ENCODE measurements around the gene LRRC4. TPM values are rescaled to one million over a fixed set of nuclear protein-coding genes. Genes with fewer than 3 reads are reported as not detected.

The LRRC4 gene
- total and polyA plus RNA-seq, 7 donors, result 0.60 to 1.8 (median 1.4) TPM

DNA sequence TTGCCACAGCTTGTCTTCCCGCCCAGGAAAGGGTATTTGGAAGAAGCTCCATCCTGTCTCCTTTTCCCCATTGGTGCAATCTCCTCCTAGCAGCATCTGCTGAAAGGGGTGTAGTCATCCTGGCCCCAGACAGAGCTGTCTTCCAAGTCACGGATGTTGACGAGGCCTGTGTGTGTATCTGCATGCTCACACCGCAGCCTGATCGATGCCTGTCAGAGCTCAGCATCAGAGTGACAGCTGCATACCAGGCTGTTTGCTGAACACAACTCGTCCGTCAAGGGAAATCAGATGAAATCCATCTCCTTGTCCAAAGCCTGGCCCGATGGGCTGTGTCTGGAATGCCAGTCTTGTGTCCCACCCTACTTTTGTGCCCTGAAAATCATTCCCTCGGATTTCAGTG lies 21.2 kb upstream of the LRRC4 start:
- H3K27me3 ChIP-seq, result no peaks in the 10 kb centered on the region
- no peak overlapping the region for H3K27ac ChIP-seq
- H3K4me1 ChIP-seq, result no peaks in the 10 kb centered on the region
- intact Hi-C loops (cut with DNase I), result no loop called here
- H3K4me3 ChIP-seq, result no peak overlapping the region
- DNase-seq, result no peak
- TF ChIP-seq POLR2A (IDR thresholded peaks at IDR 0.05), result no peak
- no peaks in the 10 kb centered on the region for H3K9me3 ChIP-seq
- H3K36me3 ChIP-seq, result no peaks in the 10 kb centered on the region
- 95% methylated on average over 9 of the region's 9 CpGs for WGBS, 2 donors

DNA sequence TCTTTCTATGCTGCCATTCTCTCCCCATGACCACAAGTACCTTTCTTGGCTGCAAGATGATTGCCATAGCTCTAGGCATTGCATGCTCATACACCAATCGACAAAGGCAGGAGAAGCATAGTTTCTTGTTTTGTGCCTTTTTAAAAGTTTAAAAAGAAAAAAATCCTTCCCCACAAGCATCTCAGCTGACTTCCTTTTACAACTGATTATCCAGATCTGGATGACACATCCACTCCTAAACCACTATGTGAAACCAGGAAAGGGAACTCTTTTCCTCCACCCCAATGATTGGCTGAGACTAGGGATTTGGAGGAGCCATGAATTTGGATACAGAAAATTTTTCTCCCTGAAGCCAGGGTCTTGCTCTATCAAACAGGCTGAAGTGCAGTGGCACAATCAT lies 14.5 kb upstream of the LRRC4 start:
- Histone ChIP-seq H3K4me1 (peaks cover 0 to 16% (median 11%) of the 10 kb centered on the region in 4 donors), H3K4me3 (no peak overlapping the region), H3K36me3 (no peaks in the 10 kb centered on the region), H3K9me3 (no peaks in the 10 kb centered on the region), H3K27ac (no peak overlapping the region), H3K27me3 (no peaks in the 10 kb centered on the region)
- WGBS, 2 donors, result 85 to 95% methylated on average over 1 of the region's 1 CpG
- TF ChIP-seq EP300 (IDR thresholded peaks at IDR 0.05), result no peak
- intact Hi-C loops (cut with DNase I), result loop anchor here (5.0 kb wide), 1 partner anchor 162 kb away; no protein-coding TSS in a partner anchor
- no peak for DNase-seq

DNA sequence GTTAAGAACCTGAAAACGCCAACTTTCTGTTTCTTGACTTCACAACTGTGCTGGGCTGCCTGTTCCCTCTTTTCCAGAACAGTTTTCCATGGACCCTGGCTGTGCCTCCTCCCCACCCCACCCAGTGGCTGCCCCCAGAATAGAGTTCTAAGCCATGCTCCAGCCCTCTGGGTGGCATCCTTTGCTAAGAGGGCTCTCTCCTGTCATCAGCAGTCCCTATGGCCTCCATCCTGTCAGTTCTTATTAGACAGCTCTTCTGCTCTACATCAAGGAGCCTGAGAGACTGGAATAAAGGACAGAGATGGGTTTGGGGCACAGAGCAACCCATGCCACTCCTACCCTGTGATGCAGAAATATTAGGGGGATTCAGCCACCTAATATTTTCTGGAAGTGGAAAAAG lies 13.9 kb upstream of the LRRC4 start:
- no peak for TF ChIP-seq EP300 (IDR thresholded peaks at IDR 0.05)
- TF ChIP-seq POLR2A (IDR thresholded peaks at IDR 0.05), result no peak
- intact Hi-C loops (cut with DNase I), result loop anchor here (5.0 kb wide), 1 partner anchor 162 kb away; no protein-coding TSS in a partner anchor
- no peaks in the 10 kb centered on the region for H3K9me3 ChIP-seq

DNA sequence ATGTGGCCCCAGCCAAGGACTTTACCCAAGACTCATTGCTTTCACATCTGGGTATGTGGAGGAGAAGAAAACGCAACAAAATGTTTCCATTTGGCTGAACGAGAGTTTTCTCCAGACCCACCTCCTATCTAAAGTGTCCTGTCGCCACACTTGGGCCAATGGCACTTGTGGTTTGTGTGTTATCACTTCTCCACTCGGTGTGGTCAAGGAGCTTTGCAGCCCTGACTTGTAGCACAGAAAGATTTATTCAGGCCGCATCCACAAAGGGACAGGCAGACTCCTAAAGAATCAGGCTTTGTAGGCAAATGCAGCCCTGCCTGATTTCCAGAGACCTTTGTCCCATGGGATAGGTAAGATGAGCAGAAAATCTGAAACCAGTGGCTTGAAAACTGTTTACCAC lies 12.8 kb upstream of the LRRC4 start:
- intact Hi-C loops (cut with DNase I), result no loop called here
- no peak for DNase-seq
- no peak overlapping the region for H3K27ac ChIP-seq
- H3K36me3 ChIP-seq, result no peaks in the 10 kb centered on the region
- H3K4me1 ChIP-seq, result peaks cover 0 to 17% (median 12%) of the 10 kb centered on the region in 4 donors
- no peak overlapping the region for H3K4me3 ChIP-seq
- H3K27me3 ChIP-seq, result no peaks in the 10 kb centered on the region
- no peak for TF ChIP-seq POLR2A (IDR thresholded peaks at IDR 0.05)
- no peak for TF ChIP-seq EP300 (IDR thresholded peaks at IDR 0.05)
- WGBS, 2 donors, result 74 to 86% methylated on average over 5 of the region's 5 CpGs
- no peaks in the 10 kb centered on the region for H3K9me3 ChIP-seq

More for the DNA sequence above, 13.9 kb upstream of the LRRC4 start:
- DNase-seq, result no peak
- Histone ChIP-seq H3K4me3 (no peak overlapping the region), H3K36me3 (no peaks in the 10 kb centered on the region), H3K27me3 (no peaks in the 10 kb centered on the region), H3K27ac (no peak overlapping the region), H3K4me1 (peaks cover 0 to 17% (median 12%) of the 10 kb centered on the region in 4 donors)
- WGBS, 2 donors, result 86 to 92% methylated on average over 1 of the region's 1 CpG

DNA sequence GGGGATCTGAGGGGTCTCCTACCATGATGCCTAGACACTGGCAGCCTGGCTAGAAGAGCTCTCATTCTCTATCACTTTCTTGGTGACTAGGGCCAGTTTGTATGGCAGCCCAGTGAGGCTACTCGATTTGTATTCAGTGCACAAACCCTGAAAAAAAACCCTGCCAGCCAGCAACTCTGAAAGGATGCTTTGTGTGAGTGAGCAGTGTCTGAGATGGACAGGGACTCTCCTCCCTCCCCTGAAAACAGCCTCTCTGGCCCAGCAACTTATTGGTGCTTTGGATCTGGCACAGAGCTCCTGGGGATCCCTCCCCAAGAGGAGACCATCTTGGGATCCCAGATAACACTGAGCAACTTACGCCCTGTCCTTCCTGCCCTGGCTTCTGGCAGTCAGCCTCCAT lies 10.8 kb upstream of the LRRC4 start:
- Histone ChIP-seq H3K4me3 (no peak overlapping the region), H3K27ac (no peak overlapping the region), H3K36me3 (no peaks in the 10 kb centered on the region), H3K27me3 (no peaks in the 10 kb centered on the region), H3K4me1 (peaks cover 0 to 17% (median 12%) of the 10 kb centered on the region in 4 donors), H3K9me3 (no peaks in the 10 kb centered on the region)
- 88 to 93% methylated on average over 2 of the region's 2 CpGs for WGBS, 2 donors
- no peak for TF ChIP-seq EP300 (IDR thresholded peaks at IDR 0.05)
- no peak for TF ChIP-seq POLR2AphosphoS5 (IDR thresholded peaks at IDR 0.05)
- TF ChIP-seq, protein P1, sequence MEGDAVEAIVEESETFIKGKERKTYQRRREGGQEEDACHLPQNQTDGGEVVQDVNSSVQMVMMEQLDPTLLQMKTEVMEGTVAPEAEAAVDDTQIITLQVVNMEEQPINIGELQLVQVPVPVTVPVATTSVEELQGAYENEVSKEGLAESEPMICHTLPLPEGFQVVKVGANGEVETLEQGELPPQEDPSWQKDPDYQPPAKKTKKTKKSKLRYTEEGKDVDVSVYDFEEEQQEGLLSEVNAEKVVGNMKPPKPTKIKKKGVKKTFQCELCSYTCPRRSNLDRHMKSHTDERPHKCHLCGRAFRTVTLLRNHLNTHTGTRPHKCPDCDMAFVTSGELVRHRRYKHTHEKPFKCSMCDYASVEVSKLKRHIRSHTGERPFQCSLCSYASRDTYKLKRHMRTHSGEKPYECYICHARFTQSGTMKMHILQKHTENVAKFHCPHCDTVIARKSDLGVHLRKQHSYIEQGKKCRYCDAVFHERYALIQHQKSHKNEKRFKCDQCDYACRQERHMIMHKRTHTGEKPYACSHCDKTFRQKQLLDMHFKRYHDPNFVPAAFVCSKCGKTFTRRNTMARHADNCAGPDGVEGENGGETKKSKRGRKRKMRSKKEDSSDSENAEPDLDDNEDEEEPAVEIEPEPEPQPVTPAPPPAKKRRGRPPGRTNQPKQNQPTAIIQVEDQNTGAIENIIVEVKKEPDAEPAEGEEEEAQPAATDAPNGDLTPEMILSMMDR (IDR thresholded peaks at IDR 0.05), result no peak
- TF ChIP-seq POLR2A (IDR thresholded peaks at IDR 0.05), result no peak
- intact Hi-C loops (cut with DNase I), result no loop called here
- DNase-seq, result no peak

DNA sequence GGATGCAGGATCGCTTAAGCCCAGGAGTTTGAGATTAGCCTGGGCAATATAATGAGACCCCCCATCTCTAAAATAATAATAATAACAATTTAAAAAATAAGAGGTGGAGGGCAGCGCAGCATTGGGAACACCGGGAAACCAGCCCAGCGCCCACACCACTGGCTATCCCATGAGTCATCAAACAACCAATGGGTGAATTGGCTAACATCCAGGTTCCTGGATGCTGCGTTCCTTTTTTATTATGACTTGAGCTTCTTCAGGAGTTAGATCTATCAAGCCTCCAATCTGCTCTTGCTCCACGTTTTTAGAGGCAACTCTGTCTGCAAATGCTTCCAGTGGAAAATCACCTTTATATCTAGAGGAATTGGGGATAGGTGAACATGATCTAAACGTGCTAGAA lies 10.0 kb upstream of the LRRC4 start:
- TF ChIP-seq, protein P1 (IDR thresholded peaks at IDR 0.05), result no peak
- TF ChIP-seq POLR2A (IDR thresholded peaks at IDR 0.05), result no peak
- TF ChIP-seq POLR2AphosphoS5 (IDR thresholded peaks at IDR 0.05), result no peak
- no peak for TF ChIP-seq EP300 (IDR thresholded peaks at IDR 0.05)
- DNase-seq, result no peak
- intact Hi-C loops (cut with DNase I), result no loop called here
- H3K27ac ChIP-seq, result no peak overlapping the region
- 33 to 76% methylated on average over 7 of the region's 7 CpGs for WGBS, 2 donors
- peaks cover 0 to 17% (median 12%) of the 10 kb centered on the region in 4 donors for H3K4me1 ChIP-seq
- H3K36me3 ChIP-seq, result no peaks in the 10 kb centered on the region
- no peaks in the 10 kb centered on the region for H3K9me3 ChIP-seq
- H3K4me3 ChIP-seq, result no peak overlapping the region
- H3K27me3 ChIP-seq, result no peaks in the 10 kb centered on the region

DNA sequence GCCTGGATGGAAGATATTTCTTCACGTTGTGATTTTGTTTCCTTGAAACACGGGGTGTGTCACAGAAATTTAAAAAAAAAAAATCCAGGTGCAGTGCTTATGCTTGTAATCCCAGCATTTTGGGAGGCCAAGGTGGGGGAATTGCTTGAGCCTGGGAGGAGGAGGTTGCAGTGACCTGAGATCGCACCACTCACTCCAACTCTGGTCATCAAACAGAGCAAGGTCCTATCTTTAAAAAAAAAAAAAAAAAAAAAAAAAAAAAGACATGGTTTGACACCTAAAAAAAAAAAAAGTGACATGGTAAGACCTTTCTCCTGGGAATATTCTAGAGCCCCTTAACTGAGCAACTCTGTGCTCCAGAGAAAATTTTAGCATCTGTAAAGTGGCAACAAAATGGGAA lies 9.0 kb upstream of the LRRC4 start:
- Histone ChIP-seq H3K36me3 (no peaks in the 10 kb centered on the region), H3K27me3 (no peaks in the 10 kb centered on the region), H3K9me3 (no peaks in the 10 kb centered on the region), H3K27ac (no peak overlapping the region), H3K4me3 (no peak overlapping the region), H3K4me1 (peaks cover 0 to 17% (median 12%) of the 10 kb centered on the region in 4 donors)
- TF ChIP-seq POLR2A (IDR thresholded peaks at IDR 0.05) (no peak), EP300 (IDR thresholded peaks at IDR 0.05) (no peak), POLR2AphosphoS5 (IDR thresholded peaks at IDR 0.05) (no peak)
- TF ChIP-seq, protein P1 (IDR thresholded peaks at IDR 0.05), result no peak
- WGBS, 2 donors, result 44 to 82% methylated on average over 3 of the region's 3 CpGs
- intact Hi-C loops (cut with DNase I), result no loop called here
- DNase-seq, result no peak

Measured in sigmoid colon (tissue), 7 donors.